ENCODE measurements around the gene EPS8L2.
A peak's percentile ranks its signal among the peaks of the same experiment; 100 is the strongest.

Gene EPS8L2

GRCh38 chr11:763073-763463 is 57.0 kb downstream of the EPS8L2 start:
- DNase-seq, result no peak

- DNase-seq, result no peak
These were observed 57.7 kb downstream of the EPS8L2 start for GRCh38 chr11:763549-764321.

- DNase-seq, result no peak
These were observed 58.4 kb downstream of the EPS8L2 start for GRCh38 chr11:764322-765024.

- peak; percentile 41 to 43 for DNase-seq
These were observed 59.2 kb downstream of the EPS8L2 start for GRCh38 chr11:765025-765801.

- no peak for DNase-seq
These were observed 59.7 kb downstream of the EPS8L2 start for GRCh38 chr11:765802-766091.

- DNase-seq, result no peak
These were observed 60.3 kb downstream of the EPS8L2 start for GRCh38 chr11:766106-766935.

- no peak for DNase-seq
These were observed 60.8 kb downstream of the EPS8L2 start for GRCh38 chr11:766936-767210.

- no peak for DNase-seq
These were observed 61.2 kb downstream of the EPS8L2 start for GRCh38 chr11:767238-767637.

- DNase-seq, result no peak
These were observed 64.0 kb downstream of the EPS8L2 start for GRCh38 chr11:769887-770641.

GRCh38 chr11:770642-771616 is 64.9 kb downstream of the EPS8L2 start:
- DNase-seq, result no peak

GRCh38 chr11:771617-772204 is 65.7 kb downstream of the EPS8L2 start:
- no peak for DNase-seq

- DNase-seq, result no peak
These were observed 66.7 kb downstream of the EPS8L2 start for GRCh38 chr11:772429-773390.

- no peak for DNase-seq
These were observed 67.4 kb downstream of the EPS8L2 start for GRCh38 chr11:773425-773824.

- no peak for DNase-seq
These were observed 67.8 kb downstream of the EPS8L2 start for GRCh38 chr11:773830-774229.

GRCh38 chr11:774873-775592 is 69.0 kb downstream of the EPS8L2 start:
- no peak for DNase-seq

- no peak for DNase-seq
These were observed 70.2 kb downstream of the EPS8L2 start for GRCh38 chr11:776263-776560.

- DNase-seq, result peak in 1 of 2 experiments; percentile 15
These were observed 70.7 kb downstream of the EPS8L2 start for GRCh38 chr11:776561-777287.
